Measurements from ENCODE around the gene SERPINB2.
A peak's percentile ranks its signal among the peaks of the same experiment; 100 is the strongest.

The SERPINB2 gene

GRCh38 chr18:63951302-63951705 lies 63.8 kb downstream of the SERPINB2 start:
- TF ChIP-seq CTCF (IDR thresholded peaks at IDR 0.05; ENCODE audit: borderline replicate concordance, insufficient read depth, low read depth, low read length), result peak; percentile 43; the same call in 1 of the 2 replicates
- no peak overlapping the region for H3K4me3 ChIP-seq (ENCODE audit: low read depth, low read length)

All from GM12875 (cell line).